ENCODE measurements around the gene SLC12A5. TPM values are rescaled to one million over a fixed set of nuclear protein-coding genes. Genes with fewer than 3 reads are reported as not detected.
"Not testable (repeated sequence)": the region's sequence is repeated elsewhere in the genome, so short reads cannot be mapped to it uniquely, and the experiment has no call there.

The SLC12A5 gene
- under 1 TPM in 1 of 4 donors, not detected in 3; 0.19 TPM for total RNA-seq

DNA sequence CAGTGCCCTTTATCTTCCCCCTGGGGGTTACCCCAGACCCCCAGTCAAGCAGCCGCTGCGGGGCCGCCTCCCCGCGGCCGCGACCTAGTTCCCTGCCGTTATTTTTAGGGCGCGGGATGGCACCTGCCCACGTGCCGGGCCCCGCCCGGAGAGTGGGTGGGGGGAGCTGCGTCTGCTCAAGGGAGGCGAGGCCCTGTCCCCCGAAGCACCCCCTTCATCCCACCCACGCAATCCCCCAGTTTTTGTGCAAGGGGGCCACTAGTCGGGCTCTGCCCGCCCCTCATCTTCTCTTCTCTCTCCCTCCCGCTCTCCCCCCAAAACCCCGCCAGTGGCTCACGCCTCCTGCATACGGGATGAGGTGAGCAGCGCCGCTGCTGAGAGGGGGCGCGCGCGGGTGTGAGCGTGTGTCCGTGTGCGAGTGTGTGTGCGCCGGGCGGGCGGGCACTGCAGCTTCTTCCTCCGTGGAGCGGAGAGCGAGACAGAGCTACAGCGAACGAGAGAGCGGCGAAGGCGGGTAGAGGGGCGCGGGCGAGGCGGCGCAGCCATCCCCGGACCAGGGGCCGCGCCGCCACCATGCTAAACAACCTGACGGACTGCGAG, at the start of gene SLC12A5:
SLC12A5 (plus strand) TSS at position 444 of the 600 bp plus-strand sequence; CDS start at position 574, 130 bp downstream.
- DNase-seq (ENCODE audit: low spot score), result no peak
- TF ChIP-seq, protein P1, sequence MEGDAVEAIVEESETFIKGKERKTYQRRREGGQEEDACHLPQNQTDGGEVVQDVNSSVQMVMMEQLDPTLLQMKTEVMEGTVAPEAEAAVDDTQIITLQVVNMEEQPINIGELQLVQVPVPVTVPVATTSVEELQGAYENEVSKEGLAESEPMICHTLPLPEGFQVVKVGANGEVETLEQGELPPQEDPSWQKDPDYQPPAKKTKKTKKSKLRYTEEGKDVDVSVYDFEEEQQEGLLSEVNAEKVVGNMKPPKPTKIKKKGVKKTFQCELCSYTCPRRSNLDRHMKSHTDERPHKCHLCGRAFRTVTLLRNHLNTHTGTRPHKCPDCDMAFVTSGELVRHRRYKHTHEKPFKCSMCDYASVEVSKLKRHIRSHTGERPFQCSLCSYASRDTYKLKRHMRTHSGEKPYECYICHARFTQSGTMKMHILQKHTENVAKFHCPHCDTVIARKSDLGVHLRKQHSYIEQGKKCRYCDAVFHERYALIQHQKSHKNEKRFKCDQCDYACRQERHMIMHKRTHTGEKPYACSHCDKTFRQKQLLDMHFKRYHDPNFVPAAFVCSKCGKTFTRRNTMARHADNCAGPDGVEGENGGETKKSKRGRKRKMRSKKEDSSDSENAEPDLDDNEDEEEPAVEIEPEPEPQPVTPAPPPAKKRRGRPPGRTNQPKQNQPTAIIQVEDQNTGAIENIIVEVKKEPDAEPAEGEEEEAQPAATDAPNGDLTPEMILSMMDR (IDR thresholded peaks at IDR 0.05), result no peak
- ATAC-seq (ENCODE audit: low FRiP score), result no peak

DNA sequence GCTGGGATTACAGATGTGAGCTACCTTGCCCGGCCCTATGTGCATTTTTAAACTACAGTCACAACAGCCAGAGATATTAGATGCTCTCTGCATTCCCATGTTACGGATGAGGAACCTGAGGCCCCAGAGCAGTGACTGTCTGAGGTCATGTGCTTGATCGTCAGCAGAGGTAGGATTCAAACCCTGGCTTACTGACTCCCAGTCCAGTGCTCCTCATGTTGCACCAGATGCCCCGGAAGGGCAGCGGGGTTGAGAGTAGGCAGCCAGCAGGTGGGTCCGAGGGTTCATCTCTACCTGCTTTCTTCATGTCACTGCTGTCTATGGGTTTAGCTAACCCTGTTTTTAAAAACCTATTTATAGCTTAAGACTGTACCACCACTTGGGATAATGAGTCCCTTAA, 47.8 kb upstream of the SLC12A5 start:
- ATAC-seq (ENCODE audit: low FRiP score) (no peak), DNase-seq (ENCODE audit: low spot score) (no peak)
- TF ChIP-seq, protein P1 (IDR thresholded peaks at IDR 0.05), result no peak

- TF ChIP-seq, protein P1 (IDR thresholded peaks at IDR 0.05), result no peak
- no peak for ATAC-seq (ENCODE audit: low FRiP score)
- no peak for DNase-seq (ENCODE audit: low spot score)
Observed at GRCh38 chr20:45983279-45983743, 45.7 kb upstream of the SLC12A5 start.

GRCh38 chr20:45985573-45985972, 43.4 kb upstream of the SLC12A5 start:
- TF ChIP-seq, protein P1 (IDR thresholded peaks at IDR 0.05), result no peak
- DNase-seq (ENCODE audit: low spot score) (no peak), ATAC-seq (ENCODE audit: low FRiP score) (no peak)

DNA sequence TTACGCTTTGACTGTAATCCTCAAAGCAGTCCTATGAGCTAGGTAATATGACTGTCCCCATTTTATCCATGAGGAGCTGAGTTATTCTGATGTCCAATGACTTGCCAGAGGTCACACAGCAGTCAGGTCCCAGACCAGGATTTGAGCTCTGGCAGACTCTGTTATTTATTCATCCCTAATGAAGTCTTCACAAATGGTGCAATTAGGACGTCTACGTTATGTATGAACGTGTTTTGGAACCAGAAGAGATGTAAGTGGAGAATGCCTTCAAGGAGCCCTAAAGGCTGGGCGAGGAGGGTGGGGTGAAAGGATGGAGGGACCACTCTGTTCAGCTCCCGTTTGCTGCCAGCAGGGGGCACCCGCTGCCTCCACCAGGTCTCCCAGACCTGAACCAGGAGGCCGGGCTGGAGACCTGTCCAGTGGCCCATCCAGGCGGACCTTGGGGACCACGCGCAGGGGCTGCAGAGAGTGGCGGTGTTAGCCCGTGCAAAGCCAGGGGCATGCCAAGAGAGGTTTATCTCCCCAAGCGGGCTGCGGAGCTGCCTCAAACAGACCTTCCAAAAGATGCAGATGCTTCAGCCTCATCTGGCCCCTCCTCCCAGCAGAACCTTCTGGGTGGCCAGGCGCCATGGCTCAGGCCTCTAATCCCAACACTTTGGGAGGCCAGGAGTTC, 41.8 kb upstream of the SLC12A5 start:
- ATAC-seq (ENCODE audit: low FRiP score) (peak; percentile 65), DNase-seq (ENCODE audit: low spot score) (peak; percentile 60)

DNA sequence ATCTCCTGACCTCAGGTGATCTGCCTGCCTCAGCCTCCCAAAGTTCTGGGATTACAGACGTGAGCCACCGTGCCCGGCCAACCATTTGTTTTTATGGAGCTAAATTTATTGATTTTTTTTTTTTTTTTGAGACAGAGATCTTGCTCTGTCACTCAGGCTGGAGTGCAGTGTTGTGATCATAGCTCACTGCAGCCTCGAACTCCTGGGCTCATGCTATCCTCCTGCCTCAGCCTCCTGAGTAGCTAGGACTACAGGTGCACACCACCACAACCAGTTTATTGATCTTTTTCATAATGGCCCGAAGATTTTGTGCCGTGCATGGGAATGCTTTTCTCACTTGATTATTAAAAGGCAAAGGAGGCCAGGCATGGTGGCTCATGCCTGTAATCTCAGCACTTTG, 40.2 kb upstream of the SLC12A5 start:
- not testable (repeated sequence) for DNase-seq (ENCODE audit: low spot score); ATAC-seq (ENCODE audit: low FRiP score)

More for the DNA sequence above, 41.8 kb upstream of the SLC12A5 start:
- TF ChIP-seq, protein P1 (IDR thresholded peaks at IDR 0.05), result no peak

GRCh38 chr20:45991616-45992015, 37.4 kb upstream of the SLC12A5 start:
- ATAC-seq (ENCODE audit: low FRiP score) (no peak), DNase-seq (ENCODE audit: low spot score) (no peak)
- TF ChIP-seq, protein P1 (IDR thresholded peaks at IDR 0.05), result no peak
